GM12878 (cell line): ENCODE measurements around the gene JHY. TPM values are rescaled to one million over a fixed set of nuclear protein-coding genes. Genes with fewer than 3 reads are reported as not detected.

Source experiments
- ATAC-seq: fragments of 200-7000 bp; cut with Tn5 transposase; 3 replicates; pipeline ENCODE4 v1.9.1; 2020; ENCODE audit warnings: mild to moderate bottlenecking, moderate library complexity
- BruUV-seq: library from RNA; stranded (reverse); fragments of 400-500 nt; replicated peaks from 2 replicates; lab custom pipeline; 2021; lab: Mats Ljungman, UMichigan
- CTCF ChIA-PET: fragments of 300-600 bp; sonication (Branson Sonifier 250); formaldehyde crosslinking; extraction: SDS; loops from one replicate; lab custom pipeline; 2021; ENCODE audit warnings: inconsistent platforms; lab: Yijun Ruan, JAX
- POLR2A ChIA-PET: fragments of 350-600 bp; formaldehyde crosslinking; extraction: SDS; loops from one replicate; lab custom pipeline; 2021; ENCODE audit warnings: inconsistent platforms; lab: Charles Lee
- RAD21 ChIA-PET: fragments of 300-600 bp; sonication (Branson Sonifier 250); formaldehyde crosslinking; loops from one replicate; lab custom pipeline; 2023; ENCODE audit warnings: antibody characterized with exemption; ENCODE audit not compliant: unreplicated experiment; lab: Charles Lee
- SMC1A ChIA-PET: fragments of 300-600 bp; sonication (Branson Sonifier 250); formaldehyde crosslinking; loops from one replicate; lab custom pipeline; 2023; ENCODE audit not compliant: unreplicated experiment, uncharacterized antibody; lab: Charles Lee
- DNase-seq: peaks from one replicate; pipeline ENCODE4 v3.0.0-alpha.2; 2011; ENCODE audit warnings: low read depth, low spot score
- FAIRE-seq: peaks from 3 replicates; lab custom pipeline; 2011; peaks lifted over from hg19 to GRCh38; lab: Jason Lieb, UNC
- H2AFZ ChIP-seq: 2 replicates; pipeline ENCODE4 v1.6.0; 2011; ENCODE audit warnings: low read depth, low read length, control low read depth; ENCODE audit not compliant: control insufficient read depth
- H3K27ac ChIP-seq: 2 replicates; pipeline ENCODE4 v1.5.1; 2011; ENCODE audit warnings: control low read depth; ENCODE audit not compliant: control insufficient read depth, insufficient read depth
- H3K27me3 ChIP-seq, 2 experiments: replicated peaks in 1 of 2; 2 replicates each; pipeline versions ENCODE4 v1.6.0 to v1.6.1; 2011; ENCODE audit warnings: low read length in 1 of 2; ENCODE audit not compliant: control insufficient read depth in 2 of 2, insufficient read depth in 2 of 2
- H3K36me3 ChIP-seq, 2 experiments: 2 replicates each; pipeline ENCODE4 v1.5.1; 2011; ENCODE audit warnings: low read length in 1 of 2; ENCODE audit not compliant: control insufficient read depth in 2 of 2, insufficient read depth in 2 of 2
- H3K4me1 ChIP-seq: 2 replicates; pipeline ENCODE4 v1.6.1; 2011; ENCODE audit warnings: mild to moderate bottlenecking, low read length, moderate library complexity, mixed read lengths; ENCODE audit not compliant: control insufficient read depth, insufficient read depth
- H3K4me2 ChIP-seq: 2 replicates; pipeline ENCODE4 v1.6.0; 2011; ENCODE audit warnings: control low read depth; ENCODE audit not compliant: control insufficient read depth, insufficient read depth
- H3K4me3 ChIP-seq: fragments of 200-600 bp; sonication (generic); 2 replicates; pipeline ENCODE4 v1.5.1; 2016
- H3K79me2 ChIP-seq: 2 replicates; pipeline ENCODE4 v1.6.0; 2011; ENCODE audit warnings: low read length; ENCODE audit not compliant: control insufficient read depth, insufficient read depth
- H3K9ac ChIP-seq: 2 replicates; pipeline ENCODE4 v1.8.0; 2011; ENCODE audit warnings: low read length, control low read depth, mixed read lengths; ENCODE audit not compliant: control insufficient read depth, insufficient read depth
- H3K9me3 ChIP-seq: replicated peaks from 3 replicates; pipeline ENCODE4 v1.5.1; 2011; ENCODE audit warnings: mild to moderate bottlenecking, low read length; ENCODE audit not compliant: control insufficient read depth, insufficient read depth
- H4K20me1 ChIP-seq: 2 replicates; pipeline ENCODE4 v1.6.0; 2011; ENCODE audit not compliant: control insufficient read depth, insufficient read depth
- BRCA1 ChIP-seq: IDR thresholded peaks from 2 replicates; pipeline ENCODE4 v1.6.1; 2011; ENCODE audit warnings: low read depth, low read length, improper control_type of control experiment
- EED ChIP-seq: sonication (generic); IDR thresholded peaks from 2 replicates; pipeline ENCODE4 v1.6.1; 2016; ENCODE audit warnings: antibody characterized with exemption, low read depth
- ELK1 ChIP-seq: IDR thresholded peaks from 2 replicates; pipeline ENCODE4 v1.6.1; 2012; ENCODE audit warnings: low read depth, low read length, improper control_type of control experiment
- ESRRA ChIP-seq: IDR thresholded peaks from 2 replicates; pipeline ENCODE4 v1.6.1; 2012; ENCODE audit warnings: mild to moderate bottlenecking, low read length, improper control_type of control experiment
- HDGF ChIP-seq: fragments of 450-650 bp; IDR thresholded peaks from 2 replicates; pipeline ENCODE4 v1.6.1; 2016; ENCODE audit warnings: antibody characterized with exemption
- IKZF2 ChIP-seq, 2 experiments: fragments of 450-650 bp; IDR thresholded peaks; 2 replicates each; pipeline ENCODE4 v1.6.1; 2017; ENCODE audit warnings: mild to moderate bottlenecking in 2 of 2, moderate library complexity in 2 of 2
- KDM1A ChIP-seq: fragments of 200-600 bp; sonication (generic); IDR thresholded peaks from 2 replicates; pipeline ENCODE4 v1.6.1; 2016; ENCODE audit warnings: borderline replicate concordance
- NR2F1 ChIP-seq: fragments of 450-650 bp; conservative IDR thresholded peaks from 2 replicates; pipeline ENCODE4 v1.6.1; 2017; ENCODE audit warnings: mild to moderate bottlenecking
- POU2F2 ChIP-seq: IDR thresholded peaks from 3 replicates; pipeline ENCODE4 v1.6.1; 2011; ENCODE audit warnings: low read depth, mild to moderate bottlenecking, low read length, borderline replicate concordance
- RAD21 ChIP-seq: IDR thresholded peaks from 2 replicates; pipeline ENCODE4 v1.6.1; 2011; ENCODE audit warnings: mild to moderate bottlenecking, low read depth, low read length, moderate library complexity; ENCODE audit not compliant: insufficient read depth
- RBBP5 ChIP-seq: fragments of 200-600 bp; sonication (generic); conservative IDR thresholded peaks from 2 replicates; pipeline ENCODE4 v1.6.1; 2016
- SP1 ChIP-seq: IDR thresholded peaks from one replicate; pipeline ENCODE4 v1.6.1; 2011; ENCODE audit warnings: low read depth, low read length
- ZNF274 ChIP-seq: IDR thresholded peaks from one replicate; pipeline ENCODE4 v1.8.0; 2011; ENCODE audit not compliant: insufficient read length, insufficient read depth
- ZNF622 ChIP-seq: fragments of 450-650 bp; IDR thresholded peaks from 2 replicates; pipeline ENCODE4 v1.6.1; 2017; ENCODE audit warnings: mild to moderate bottlenecking, inconsistent platforms
- WGBS: methylation state at CpG from one replicate; pipeline ENCODE4 v1.1.6; 2016; ENCODE audit warnings: low lambda C conversion rate; ENCODE audit not compliant: insufficient replicate concordance, insufficient coverage; ENCODE audit errors: missing lambda C conversion rate; 5-methylcytosine and 5-hydroxymethylcytosine counted together
- in situ Hi-C: fragments of 300-500 bp; cut with MboI; formaldehyde crosslinking; loops from 9 replicates; pipeline ENCODE4 v1.14.3; 2018; ENCODE audit warnings: mixed read lengths
- intact Hi-C: fragments of 100-400 bp; cut with micrococcal nuclease; formaldehyde crosslinking; loops from one replicate; pipeline ENCODE4 v1.14.2; 2022; ENCODE audit not compliant: unreplicated experiment
- polyA plus RNA-seq, 11 experiments: library from polyadenylated mRNA; depleted of rRNA in 4 of 11; unstranded in 6 of 11; stranded (reverse) in 5 of 11; fragments of >200 nt; fragmentation: Nextera tagmentation in 4 of 11; fragmentation: Illumina TruSeq in 1 of 11; extraction: Ambion mirVana in 4 of 11; extraction: Trizol in 1 of 11; gene quantifications; 1 replicate in 1 of 11; 2 replicates in 10 of 11; pipeline versions ENCODE4 v1.2.1 to v1.2.3, GENCODE V29; 2011 to 2016; ENCODE audit warnings: inconsistent platforms in 2 of 11, missing spikeins in 2 of 11, low read depth in 1 of 11
- total RNA-seq, 4 experiments: library from RNA; depleted of rRNA in 3 of 4; stranded (reverse); fragments of >200 nt in 3 of 4; fragmentation: Illumina TruSeq in 1 of 4; extraction: Trizol in 1 of 4; gene quantifications; 2 replicates each; pipeline versions ENCODE4 v1.2.1 to v1.2.3, GENCODE V29; 2013 to 2021
- TF ChIP-seq, protein P1 (sequence below): fragments of 150-350 bp; IDR thresholded peaks from 2 replicates; pipeline ENCODE4 v1.6.1; 2016; ENCODE audit warnings: low read depth, low read length
- TF ChIP-seq, protein P2 (sequence below): fragments of 450-650 bp; formaldehyde crosslinking; IDR thresholded peaks from 2 replicates; pipeline ENCODE4 v1.4.0; 2020; ENCODE audit warnings: mild to moderate bottlenecking, moderate library complexity

The JHY gene
- total and polyA plus RNA-seq, 10 of the 15 experiments (the other 5 are each of a cell fraction or from before 2014, with no cell fraction given), result 0.90 to 7.1 (median 5.5) TPM

DNA sequence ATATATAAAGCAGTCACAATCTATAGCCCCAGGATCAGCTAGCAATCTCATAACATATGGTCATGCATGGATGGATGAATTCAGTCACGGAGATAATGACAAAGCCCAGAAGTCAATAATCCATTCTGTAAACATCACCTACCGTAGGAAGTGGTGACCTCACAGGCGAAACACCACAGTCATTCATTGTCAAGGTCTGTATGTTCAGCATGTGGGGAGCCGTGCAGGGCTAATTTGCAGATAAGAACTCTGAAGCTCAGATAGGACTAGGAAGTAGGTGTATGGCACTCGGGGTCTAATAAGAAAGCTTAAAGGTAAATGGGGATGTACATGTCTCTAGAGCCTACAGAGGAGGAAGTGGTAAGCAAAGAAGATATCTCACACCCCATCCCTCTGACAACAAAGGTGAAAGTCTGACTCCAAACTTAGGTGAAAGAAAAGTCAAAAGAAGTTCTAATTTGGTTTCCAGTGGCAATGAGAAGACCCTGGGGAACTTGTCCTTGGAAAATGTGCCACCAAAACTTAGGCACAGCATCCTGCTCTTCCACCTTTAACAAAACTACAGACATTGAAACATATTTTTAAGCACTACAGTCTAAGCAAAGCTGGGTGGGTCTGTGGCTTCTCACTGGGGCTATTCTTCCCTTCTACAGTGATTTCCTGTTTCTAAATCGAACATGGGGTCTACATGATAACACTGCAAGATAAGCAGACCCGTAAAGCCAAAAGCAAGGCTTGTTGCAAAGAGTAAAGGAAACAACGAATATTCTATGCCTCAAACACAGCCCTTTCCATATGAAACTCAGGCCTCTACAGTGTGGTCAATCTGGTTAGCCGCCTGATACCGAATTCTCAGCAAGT is 39.0 kb upstream of the JHY start:
- H3K9me3 ChIP-seq, result no peaks in the 10 kb centered on the region
- no peaks in the 10 kb centered on the region for H3K36me3 ChIP-seq
- ChIA-PET POLR2A (interaction anchor here (0.6 to 2.2 kb wide), 8 partner anchors 7 to 219 kb away, joined by 3 to 12 read pairs (median 7); partner anchors contain the start of gene HSPA8), RAD21 (interaction anchor here (0.6 to 2.8 kb wide), 13 partner anchors 9 to 179 kb away, joined by 3 to 21 read pairs (median 5); no protein-coding TSS in a partner anchor), SMC1A (interaction anchor here (0.6 to 15.4 kb wide), 15 partner anchors 9 to 414 kb away, joined by 3 to 485 read pairs (median 5); no protein-coding TSS in a partner anchor), CTCF (interaction anchor here (0.9 to 15.1 kb wide), 8 partner anchors 9 to 214 kb away, joined by 3 to 484 read pairs (median 18); no protein-coding TSS in a partner anchor)
- H3K27ac ChIP-seq, result peak overlapping the region; percentile 42; the same call in 1 of the 2 replicates
- no peaks in the 10 kb centered on the region for H3K79me2 ChIP-seq
- H2AFZ ChIP-seq, result peak overlapping the region; percentile 20
- no peaks in the 10 kb centered on the region for H4K20me1 ChIP-seq
- no peaks in the 10 kb centered on the region for H3K27me3 ChIP-seq
- intact Hi-C loops (no loop called here), in situ Hi-C loops (no loop called here)
- 11% methylated on average over 10 of the region's 10 CpGs for WGBS
- no peak overlapping the region for H3K9ac ChIP-seq
- H3K4me1 ChIP-seq, result peaks cover 11% of the 10 kb centered on the region; the same call in 1 of the 2 replicates
- no peak overlapping the region for H3K4me3 ChIP-seq
- peak overlapping the region; percentile 56 for H3K4me2 ChIP-seq
- no TSS peak for BruUV-seq
- peak; percentile 87 for ATAC-seq
- no peak for DNase-seq
- FAIRE-seq, result peak; percentile 90
- TF ChIP-seq ZNF274, result no peak
- no peak for TF ChIP-seq POU2F2
- TF ChIP-seq ZNF622, result no peak
- no peak for TF ChIP-seq SP1
- TF ChIP-seq EED, result no peak
- TF ChIP-seq HDGF, result no peak
- no peak for TF ChIP-seq ESRRA
- TF ChIP-seq RBBP5, result no peak
- TF ChIP-seq ELK1, result no peak
- peak; percentile 37 to 48; a peak in 2 of 4 replicates for TF ChIP-seq IKZF2 (IDR thresholded peaks at IDR 0.05)
- TF ChIP-seq KDM1A, result no peak
- TF ChIP-seq, protein P1, sequence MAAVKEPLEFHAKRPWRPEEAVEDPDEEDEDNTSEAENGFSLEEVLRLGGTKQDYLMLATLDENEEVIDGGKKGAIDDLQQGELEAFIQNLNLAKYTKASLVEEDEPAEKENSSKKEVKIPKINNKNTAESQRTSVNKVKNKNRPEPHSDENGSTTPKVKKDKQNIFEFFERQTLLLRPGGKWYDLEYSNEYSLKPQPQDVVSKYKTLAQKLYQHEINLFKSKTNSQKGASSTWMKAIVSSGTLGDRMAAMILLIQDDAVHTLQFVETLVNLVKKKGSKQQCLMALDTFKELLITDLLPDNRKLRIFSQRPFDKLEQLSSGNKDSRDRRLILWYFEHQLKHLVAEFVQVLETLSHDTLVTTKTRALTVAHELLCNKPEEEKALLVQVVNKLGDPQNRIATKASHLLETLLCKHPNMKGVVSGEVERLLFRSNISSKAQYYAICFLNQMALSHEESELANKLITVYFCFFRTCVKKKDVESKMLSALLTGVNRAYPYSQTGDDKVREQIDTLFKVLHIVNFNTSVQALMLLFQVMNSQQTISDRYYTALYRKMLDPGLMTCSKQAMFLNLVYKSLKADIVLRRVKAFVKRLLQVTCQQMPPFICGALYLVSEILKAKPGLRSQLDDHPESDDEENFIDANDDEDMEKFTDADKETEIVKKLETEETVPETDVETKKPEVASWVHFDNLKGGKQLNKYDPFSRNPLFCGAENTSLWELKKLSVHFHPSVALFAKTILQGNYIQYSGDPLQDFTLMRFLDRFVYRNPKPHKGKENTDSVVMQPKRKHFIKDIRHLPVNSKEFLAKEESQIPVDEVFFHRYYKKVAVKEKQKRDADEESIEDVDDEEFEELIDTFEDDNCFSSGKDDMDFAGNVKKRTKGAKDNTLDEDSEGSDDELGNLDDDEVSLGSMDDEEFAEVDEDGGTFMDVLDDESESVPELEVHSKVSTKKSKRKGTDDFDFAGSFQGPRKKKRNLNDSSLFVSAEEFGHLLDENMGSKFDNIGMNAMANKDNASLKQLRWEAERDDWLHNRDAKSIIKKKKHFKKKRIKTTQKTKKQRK, result no peak
- no peak for TF ChIP-seq BRCA1
- TF ChIP-seq, protein P2, sequence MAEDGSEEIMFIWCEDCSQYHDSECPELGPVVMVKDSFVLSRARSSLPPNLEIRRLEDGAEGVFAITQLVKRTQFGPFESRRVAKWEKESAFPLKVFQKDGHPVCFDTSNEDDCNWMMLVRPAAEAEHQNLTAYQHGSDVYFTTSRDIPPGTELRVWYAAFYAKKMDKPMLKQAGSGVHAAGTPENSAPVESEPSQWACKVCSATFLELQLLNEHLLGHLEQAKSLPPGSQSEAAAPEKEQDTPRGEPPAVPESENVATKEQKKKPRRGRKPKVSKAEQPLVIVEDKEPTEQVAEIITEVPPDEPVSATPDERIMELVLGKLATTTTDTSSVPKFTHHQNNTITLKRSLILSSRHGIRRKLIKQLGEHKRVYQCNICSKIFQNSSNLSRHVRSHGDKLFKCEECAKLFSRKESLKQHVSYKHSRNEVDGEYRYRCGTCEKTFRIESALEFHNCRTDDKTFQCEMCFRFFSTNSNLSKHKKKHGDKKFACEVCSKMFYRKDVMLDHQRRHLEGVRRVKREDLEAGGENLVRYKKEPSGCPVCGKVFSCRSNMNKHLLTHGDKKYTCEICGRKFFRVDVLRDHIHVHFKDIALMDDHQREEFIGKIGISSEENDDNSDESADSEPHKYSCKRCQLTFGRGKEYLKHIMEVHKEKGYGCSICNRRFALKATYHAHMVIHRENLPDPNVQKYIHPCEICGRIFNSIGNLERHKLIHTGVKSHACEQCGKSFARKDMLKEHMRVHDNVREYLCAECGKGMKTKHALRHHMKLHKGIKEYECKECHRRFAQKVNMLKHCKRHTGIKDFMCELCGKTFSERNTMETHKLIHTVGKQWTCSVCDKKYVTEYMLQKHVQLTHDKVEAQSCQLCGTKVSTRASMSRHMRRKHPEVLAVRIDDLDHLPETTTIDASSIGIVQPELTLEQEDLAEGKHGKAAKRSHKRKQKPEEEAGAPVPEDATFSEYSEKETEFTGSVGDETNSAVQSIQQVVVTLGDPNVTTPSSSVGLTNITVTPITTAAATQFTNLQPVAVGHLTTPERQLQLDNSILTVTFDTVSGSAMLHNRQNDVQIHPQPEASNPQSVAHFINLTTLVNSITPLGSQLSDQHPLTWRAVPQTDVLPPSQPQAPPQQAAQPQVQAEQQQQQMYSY (CRISPR knock-in tag), result no peak
- TF ChIP-seq NR2F1, result no peak
- no peak for TF ChIP-seq RAD21
